ENCODE results near the gene TMEM242. TPM values are rescaled to one million over a fixed set of nuclear protein-coding genes. Genes with fewer than 3 reads are reported as not detected.

Gene TMEM242
- total RNA-seq, 4 donors from 2014 or later = 3.5 to 13.6 (median 5.2) TPM

GRCh38 chr6:157271911-157272310 lies 51.4 kb downstream of the TMEM242 start:
- DNase-seq (ENCODE audit: low spot score) = no peak
- no peak for ATAC-seq (ENCODE audit: low FRiP score)
- TF ChIP-seq, protein P1, sequence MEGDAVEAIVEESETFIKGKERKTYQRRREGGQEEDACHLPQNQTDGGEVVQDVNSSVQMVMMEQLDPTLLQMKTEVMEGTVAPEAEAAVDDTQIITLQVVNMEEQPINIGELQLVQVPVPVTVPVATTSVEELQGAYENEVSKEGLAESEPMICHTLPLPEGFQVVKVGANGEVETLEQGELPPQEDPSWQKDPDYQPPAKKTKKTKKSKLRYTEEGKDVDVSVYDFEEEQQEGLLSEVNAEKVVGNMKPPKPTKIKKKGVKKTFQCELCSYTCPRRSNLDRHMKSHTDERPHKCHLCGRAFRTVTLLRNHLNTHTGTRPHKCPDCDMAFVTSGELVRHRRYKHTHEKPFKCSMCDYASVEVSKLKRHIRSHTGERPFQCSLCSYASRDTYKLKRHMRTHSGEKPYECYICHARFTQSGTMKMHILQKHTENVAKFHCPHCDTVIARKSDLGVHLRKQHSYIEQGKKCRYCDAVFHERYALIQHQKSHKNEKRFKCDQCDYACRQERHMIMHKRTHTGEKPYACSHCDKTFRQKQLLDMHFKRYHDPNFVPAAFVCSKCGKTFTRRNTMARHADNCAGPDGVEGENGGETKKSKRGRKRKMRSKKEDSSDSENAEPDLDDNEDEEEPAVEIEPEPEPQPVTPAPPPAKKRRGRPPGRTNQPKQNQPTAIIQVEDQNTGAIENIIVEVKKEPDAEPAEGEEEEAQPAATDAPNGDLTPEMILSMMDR (IDR thresholded peaks at IDR 0.05) = no peak

GRCh38 chr6:157271441-157271840 lies 51.9 kb downstream of the TMEM242 start:
- no peak for ATAC-seq (ENCODE audit: low FRiP score)
- no peak for DNase-seq (ENCODE audit: low spot score)
- TF ChIP-seq, protein P1 (IDR thresholded peaks at IDR 0.05) = no peak

GRCh38 chr6:157270916-157271315 lies 52.4 kb downstream of the TMEM242 start:
- no peak for ATAC-seq (ENCODE audit: low FRiP score)
- no peak for DNase-seq (ENCODE audit: low spot score)
- TF ChIP-seq, protein P1 (IDR thresholded peaks at IDR 0.05) = no peak

- TF ChIP-seq, protein P1 (IDR thresholded peaks at IDR 0.05) = no peak
- ATAC-seq (ENCODE audit: low FRiP score) (no peak), DNase-seq (ENCODE audit: low spot score) (no peak)
These were observed 53.0 kb downstream of the TMEM242 start for GRCh38 chr6:157270308-157270707.

GRCh38 chr6:157269261-157269794 lies 54.0 kb downstream of the TMEM242 start:
- DNase-seq (ENCODE audit: low spot score) = no peak
- TF ChIP-seq, protein P1 (IDR thresholded peaks at IDR 0.05) = no peak

DNA sequence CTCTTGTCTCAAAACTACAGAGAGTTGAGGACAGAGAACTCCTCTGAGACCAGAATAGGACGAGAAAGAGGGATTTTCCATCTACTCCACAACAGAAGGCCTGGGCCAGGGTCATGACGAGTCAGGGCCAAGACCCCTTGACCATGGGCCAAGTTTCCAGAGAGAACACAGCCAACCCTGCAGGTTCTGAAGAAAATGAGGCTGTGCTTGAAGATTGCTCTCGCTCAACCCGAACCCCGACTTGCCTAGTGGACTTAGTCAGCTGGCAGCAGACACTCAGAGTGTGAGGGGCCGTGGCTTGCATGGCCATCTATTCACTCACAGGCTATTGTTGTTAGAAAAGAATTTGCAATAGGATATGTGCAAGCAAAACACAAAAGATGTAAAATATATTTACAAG lies 54.5 kb downstream of the TMEM242 start:
- DNase-seq (ENCODE audit: low spot score) (peak; percentile 17), ATAC-seq (ENCODE audit: low FRiP score) (no peak)
- TF ChIP-seq, protein P1 (IDR thresholded peaks at IDR 0.05) = no peak

More at GRCh38 chr6:157269261-157269794, 54.0 kb downstream of the TMEM242 start:
- peak; percentile 45 for ATAC-seq (ENCODE audit: low FRiP score)

DNA sequence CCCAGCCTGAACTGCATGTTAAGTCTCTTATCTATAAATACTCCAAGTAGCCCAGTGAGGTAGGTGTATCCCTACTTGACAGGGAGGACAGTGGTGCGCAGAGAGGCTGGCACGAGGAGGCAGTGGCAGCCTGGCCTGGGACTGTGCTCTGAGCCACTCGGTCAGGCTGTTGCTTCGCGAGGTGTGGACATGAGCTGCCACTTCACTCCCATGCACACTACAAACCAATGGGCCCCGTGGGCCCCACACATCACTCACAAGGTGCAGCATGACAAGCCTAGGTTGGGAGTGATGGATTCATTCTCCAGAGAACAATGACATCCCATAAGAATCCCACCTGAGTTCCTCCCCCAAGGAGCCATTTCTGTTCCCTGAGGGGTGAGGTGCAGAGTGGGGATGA lies 54.9 kb downstream of the TMEM242 start:
- TF ChIP-seq, protein P1 (IDR thresholded peaks at IDR 0.05) = no peak
- ATAC-seq (ENCODE audit: low FRiP score) (no peak), DNase-seq (ENCODE audit: low spot score) (peak; percentile 7)

Measured in omental fat pad (tissue), 4 donors.